HG03108 (cell line): ENCODE data around the gene CHST13.
"Not testable (repeated sequence)": the region's sequence is repeated elsewhere in the genome, so short reads cannot be mapped to it uniquely, and the experiment has no call there.

Experiments
- ATAC-seq: cut with Tn5 transposase; IDR thresholded peaks from one replicate; pipeline ENCODE4 v1.9.1; 2021; ENCODE audit warnings: moderate library complexity; ENCODE audit not compliant: unreplicated experiment

Gene CHST13

DNA sequence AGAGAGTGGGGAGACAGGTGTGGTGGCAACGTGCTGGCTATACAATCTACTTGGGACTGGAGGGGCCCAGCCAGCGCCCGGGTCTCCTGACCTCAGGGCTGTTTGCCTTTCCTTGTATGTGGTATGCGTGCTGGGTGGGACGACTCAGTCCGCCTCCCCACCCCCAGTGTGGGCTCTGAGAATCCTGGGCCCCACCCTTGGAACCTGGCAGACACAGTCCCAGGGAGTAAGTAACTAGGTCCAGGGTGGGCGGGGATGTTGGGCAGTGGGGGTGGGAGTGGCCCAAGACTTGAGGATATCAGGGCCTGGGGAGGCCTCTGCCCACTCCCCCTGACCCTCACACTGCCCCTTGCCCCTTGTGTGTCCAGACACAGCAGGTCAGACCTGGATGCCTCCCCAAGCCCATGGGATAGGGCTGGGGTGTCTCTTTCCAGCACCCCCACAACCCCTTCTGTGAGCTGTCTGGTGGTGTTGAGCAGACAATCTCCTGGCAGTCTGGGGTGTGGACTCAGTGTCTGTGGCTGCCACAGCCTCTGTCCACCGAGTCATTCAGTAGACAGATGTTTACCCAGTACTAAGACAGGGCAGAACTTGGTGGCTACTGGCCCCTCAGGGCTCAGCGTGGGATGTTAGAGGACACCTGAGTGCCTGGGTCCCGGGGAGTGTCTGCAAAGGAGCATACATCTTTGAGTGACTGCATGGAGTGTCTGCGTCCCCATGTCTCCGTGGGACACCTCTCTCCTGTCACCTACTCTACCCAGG lies 1.3 kb downstream of the CHST13 start:
- no peak for ATAC-seq

DNA sequence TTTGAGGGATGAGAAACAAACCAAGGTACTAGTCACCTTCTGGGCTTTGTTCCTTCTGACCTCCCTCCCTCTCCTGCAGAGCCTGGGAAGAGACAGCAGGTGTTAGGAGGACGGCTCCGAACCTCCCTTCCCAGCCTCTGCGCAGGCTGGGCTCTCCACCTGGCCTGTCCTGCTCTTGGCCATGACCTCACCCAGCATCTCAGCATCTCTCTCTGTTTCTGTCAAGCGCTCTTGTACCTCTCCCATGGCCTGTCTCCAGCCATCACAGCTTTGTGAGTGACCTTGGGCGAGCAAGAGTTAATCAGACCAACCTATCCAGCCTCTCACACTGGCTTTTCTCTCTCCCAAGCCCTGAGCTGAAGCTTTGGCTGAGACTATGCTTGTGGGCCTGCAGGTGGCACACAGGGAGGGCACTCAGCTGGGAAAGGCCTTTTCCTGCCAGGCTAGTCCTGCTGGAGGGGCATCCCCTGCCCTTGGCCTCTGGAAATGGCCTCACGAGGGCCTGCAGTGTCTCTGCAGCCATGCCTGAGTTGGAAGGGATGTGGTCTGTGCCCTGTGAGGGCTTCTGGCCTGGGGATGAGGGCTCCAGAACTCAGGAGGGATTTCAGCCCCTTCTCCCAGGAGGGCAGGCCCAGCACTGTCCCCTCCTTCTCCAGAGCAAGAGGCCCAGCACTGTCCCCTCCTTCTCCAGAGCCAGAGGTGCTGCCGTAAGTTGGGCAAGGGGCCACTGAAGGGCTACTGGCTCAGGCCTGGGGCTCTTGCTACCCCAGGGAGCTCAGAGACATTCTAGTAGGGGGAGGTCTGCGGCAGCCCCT lies 2.1 kb downstream of the CHST13 start:
- no peak for ATAC-seq

DNA sequence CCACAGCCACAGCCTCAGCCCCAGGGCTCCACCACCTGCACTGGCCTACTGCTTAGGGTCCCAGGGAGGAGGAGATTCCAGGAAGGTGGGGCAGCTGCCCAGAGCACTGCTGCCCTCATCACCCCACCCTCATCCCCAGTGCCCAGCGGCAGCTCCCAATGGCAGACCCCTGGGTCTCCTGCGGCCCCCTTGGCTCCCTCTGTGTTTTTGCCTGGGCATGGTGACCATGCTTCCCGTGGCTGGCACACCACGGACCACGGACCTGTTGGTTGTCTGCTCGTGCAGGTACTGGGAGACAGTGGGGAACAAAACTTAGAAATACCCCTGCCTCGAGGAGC lies 2.7 kb downstream of the CHST13 start:
- no peak for ATAC-seq

DNA sequence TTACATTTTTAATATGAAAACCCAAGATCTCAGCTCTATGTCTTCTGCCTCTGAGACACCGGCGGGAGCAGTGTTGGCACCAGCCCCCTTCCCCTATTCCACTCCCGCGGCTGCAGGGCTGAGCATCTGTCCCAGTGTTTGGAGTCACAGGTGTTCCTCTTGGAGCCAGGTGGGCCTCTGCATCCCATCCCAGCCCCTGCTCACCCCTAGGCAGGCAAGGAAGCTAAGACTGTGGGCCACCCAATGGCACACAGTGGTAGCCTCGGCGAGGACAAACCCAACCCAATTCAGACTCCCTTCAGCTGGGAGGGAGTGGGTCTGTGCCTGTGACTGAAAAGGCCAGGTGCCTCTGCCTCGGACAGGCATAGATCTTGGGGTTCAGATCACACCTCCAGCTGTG lies 3.1 kb downstream of the CHST13 start:
- ATAC-seq: no peak

DNA sequence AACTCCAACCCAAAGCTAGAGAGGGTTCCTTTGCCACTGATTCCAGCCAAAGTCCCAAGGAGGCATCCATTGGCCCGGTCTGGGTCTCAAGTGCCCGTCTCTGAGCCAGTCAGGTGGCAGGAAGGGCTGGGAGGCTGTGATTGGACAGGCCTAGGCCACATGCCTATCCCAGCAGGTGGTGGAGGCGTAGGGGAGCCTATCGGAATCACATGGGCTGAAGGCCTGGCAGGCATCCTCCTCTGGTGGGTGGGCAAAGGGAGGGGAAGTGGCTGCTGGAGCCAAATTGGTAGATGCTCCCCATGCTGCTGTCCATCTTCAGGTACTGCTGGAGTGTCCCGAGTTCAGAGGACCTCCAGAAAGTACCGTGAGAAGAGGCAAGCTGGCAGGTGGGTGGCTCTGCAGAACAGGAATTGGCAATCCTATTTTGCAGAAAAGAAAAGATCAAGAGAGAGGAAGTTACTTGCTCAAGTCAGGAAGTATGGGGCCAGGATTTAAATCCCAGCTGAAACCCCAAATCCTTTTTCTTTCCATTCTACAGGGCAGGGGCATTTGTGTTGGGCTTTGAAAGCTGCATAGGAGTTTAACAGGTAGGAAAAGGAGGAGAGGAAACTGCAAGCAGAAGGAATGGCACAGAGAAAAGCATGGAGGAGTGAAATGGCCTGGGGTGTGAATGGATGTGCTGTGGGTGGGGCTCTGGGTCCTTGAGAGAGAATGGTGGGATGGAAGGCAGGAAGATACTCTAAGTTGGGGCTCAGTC lies 3.7 kb downstream of the CHST13 start:
- ATAC-seq: no peak

DNA sequence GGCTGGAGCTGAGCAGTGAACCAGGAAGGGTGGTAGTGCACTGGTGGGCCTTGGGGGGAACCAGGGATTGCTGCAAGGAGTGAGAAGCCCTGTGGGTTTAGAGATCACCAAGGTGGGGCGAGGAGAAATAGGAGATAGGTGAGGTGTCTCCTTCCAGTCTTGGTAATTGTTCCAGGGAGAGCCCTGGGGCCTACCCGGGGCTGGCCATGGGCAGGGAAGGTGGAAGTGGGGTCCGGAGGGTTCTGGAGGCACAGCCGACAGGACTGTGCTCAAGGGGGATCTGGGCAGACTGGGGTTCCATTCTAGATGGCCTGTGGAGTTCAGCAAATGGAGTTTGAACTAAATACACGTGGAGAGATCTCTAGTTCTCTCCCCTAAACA lies 4.5 kb downstream of the CHST13 start:
- no peak for ATAC-seq

DNA sequence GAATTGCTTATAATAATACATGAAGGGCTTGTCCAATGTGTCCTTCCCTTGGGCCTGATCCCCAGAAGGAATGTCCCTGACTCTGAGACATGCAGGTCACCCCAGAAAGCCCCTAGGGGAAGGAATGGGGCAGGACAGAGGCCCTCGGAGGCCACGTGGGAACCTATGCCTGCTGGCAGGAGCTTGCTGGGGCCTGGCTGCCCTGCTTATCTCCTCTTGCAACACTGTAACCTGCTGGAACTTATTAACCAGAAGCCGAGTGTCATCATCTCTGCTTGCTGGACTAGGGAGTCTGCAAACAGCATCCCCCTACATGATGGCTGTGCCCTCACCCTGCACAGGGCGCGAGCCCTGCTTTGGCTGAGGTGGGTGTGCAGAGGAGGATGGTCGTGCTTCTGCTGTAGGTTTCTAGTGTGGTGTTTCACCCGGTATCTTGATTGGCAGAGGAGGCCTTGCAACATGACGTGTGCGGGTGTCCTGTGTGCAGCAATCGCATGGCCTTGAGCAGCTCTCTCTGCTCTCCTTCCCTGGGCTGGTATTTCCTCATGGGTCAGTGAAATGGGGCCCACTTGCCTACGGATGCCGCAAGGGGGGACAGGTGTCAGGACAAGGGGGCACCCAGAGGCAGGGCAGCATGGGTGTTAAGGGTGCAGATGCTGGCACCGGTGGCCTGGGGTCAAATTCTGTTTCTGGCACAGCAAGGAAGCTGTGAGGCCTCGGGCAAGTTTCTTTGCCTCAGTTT lies 5.0 kb downstream of the CHST13 start:
- no peak for ATAC-seq

DNA sequence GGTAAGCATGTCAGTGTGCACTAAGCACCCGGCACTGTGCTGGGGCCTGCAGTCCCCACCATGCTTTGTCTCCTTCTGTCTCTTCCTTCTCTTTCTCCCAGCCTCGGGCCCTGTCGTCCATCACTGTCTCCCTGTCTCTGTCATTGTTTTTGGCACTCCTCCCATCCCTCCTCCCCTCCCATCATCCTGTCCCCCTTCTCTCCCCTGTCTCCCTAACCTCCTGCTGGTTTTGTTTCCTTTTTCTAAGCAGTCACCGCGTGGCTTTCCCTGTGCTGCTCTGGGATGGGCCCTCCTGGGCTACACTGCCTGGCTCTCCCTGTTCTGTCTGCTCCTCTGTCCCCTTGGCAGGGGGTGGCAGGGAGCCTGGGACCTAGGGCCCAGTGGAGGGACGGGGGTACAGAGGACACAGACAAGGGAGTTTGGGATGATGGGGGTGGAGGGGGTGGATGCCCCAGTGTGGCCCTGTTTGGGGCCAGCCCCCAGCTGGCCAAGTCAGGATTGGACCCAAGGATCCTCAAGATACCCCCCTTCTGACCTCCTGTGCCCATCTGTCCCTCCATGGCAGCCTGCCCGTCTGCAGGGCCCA lies 5.7 kb downstream of the CHST13 start:
- no peak for ATAC-seq

DNA sequence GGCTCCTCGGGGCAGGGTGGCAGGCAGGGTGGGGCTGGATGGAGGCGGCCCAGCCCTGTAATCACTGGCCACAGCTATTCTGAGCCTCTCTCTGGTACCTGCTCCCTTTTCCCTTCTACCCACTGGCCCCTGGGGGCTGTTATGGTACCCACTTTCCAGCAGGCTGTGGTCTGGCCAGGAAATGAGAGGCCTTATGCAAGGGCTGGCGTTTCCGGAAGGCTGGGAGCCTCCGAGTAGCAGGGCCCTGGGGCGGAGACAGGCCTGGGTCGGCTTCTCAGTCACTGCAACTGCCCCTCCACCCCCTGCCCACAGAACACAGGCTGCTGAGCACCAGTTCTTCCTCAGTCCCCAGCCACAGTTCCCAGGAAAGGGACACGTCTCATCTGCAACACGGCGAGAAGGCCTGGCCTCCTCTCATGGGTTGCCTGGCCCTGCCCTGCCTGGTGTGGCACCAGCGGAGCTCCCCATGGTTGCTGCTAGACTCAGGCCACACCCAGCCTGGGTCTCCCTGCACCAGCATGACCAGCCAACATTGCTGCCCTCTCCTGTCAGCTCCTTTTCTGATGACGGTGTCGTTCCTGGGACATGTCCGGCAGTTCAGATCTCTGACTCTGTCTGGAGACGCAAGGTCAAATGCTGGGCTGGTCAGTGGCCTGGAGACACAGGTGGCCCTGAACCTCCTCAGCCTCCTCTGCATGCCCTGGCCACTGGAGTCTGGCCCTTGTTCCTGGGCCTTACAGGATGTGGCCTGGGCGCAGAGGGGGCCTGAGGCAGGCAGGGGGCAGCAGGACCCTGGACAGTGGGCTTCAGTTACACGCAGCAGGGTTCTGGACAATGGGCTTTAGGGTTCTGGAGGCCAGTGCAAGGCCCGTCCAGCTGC lies 6.5 kb downstream of the CHST13 start:
- no peak for ATAC-seq

DNA sequence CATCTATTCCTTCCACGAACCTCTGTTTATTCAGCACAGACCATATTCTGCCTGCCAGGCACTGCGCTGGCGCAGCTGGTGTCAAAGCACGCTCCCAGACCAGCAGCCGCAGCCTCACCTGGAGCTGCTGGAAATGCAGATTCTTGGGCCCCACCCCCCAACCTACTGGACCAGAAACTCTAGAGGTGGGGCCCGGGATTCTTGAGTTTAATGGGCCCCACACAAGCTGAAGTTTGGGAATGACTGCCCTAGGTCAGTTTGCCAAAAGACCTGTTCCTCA lies 7.0 kb downstream of the CHST13 start:
- ATAC-seq: no peak

DNA sequence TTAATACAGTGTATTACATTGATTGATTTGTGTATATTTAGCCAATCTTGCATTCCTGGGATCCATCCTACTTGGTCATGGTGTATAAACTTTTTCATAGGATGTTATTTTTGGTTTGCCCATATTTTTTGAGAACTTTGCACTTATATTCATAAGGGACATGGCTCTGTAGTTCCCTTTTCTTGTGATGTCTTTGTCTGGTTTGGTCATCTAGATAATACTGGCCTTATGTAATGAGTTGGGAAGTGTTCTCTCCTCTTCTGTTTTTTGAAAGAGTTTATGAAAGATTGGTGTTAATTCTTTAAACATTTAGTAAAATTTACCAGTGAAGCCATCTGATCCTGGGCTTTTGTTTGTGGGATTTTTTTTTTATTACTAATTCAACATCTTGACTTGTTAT lies 9.6 kb downstream of the CHST13 start:
- no peak for ATAC-seq

DNA sequence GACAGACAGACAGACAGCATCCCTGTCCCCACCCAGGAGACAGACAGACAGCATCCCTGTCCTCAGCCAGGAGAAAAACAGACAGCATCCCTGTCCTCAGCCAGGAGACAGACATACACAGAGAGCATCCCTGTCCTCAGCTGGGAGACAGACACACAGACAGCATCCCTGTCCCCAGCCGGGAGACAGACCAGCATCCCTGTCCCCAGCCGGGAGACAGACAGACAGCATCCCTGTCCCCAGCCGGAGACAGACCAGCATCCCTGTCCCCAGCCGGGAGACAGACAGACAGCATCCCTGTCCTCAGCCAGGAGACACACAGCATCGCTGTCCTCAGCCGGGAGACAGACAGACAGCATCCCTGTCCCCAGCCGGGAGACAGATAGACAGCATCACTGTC lies 10.8 kb downstream of the CHST13 start:
- ATAC-seq: not testable (repeated sequence)

DNA sequence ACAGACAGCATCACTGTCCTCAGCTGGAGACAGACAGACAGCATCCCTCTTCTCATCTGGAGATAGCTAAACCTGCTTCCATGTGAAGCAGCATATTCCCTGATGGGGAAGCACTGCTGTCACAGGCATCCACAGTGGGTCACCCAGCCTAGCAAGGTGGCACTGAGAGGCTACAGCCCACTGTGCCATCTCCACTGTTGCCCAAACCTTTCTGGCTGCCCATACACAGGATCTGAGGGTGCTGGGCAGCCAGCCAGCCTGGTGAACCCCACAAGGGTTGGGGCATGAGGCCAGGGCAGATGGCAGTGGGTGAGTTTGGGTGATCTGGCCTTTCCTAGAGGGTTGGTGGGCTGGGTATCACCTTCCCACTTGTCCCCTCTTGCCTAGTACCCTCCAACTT lies 11.7 kb downstream of the CHST13 start:
- ATAC-seq: no peak

DNA sequence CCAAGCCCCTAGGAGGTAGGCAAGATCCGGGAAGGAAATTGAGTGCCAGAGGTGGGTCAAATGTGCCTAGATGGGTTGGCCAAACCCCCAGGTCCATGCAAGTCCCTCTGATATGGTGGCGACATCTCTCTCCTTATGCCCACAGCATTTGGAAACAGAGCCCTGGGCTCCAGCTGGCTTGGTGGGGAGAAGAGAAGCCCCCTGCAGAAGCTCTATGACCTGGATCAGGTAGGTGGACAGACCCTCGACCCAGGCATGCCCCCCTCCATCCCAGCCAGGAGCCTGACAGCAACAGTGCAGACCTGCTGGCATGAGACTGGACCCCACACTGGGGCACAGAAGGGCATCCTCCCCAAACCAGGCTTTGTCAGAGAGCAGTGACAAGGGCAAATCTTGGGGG lies 12.2 kb downstream of the CHST13 start:
- no peak for ATAC-seq

DNA sequence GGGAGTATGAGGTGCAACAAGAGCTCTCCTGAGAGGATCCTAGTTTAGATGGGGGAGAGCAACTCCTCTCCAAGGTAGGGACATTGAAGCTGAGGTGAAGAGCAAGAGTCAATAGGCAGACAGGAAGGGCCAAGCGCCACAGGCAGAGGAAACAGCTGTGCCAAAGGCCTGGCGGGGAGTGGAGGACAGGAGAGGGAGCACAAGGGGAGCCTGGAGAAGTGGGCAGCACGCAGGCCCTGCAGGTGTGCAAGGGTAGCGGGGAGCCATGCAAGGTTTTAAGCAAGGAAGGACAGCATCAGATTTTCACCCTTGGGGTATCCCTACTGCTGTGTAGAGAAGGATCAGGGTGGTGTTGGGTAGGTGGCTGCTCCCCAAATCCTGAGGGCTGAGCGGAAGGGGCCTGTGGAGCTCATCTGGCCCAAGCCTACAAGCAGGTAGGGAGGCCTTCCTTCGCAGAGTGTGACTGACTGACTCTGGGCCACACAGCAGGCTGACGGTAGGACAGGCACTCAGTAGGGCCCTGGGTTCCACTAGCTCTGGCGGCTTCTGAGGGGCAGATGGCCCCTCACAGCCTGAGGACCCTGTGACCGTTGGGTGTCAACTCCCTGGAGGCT lies 13.3 kb downstream of the CHST13 start:
- ATAC-seq: no peak

DNA sequence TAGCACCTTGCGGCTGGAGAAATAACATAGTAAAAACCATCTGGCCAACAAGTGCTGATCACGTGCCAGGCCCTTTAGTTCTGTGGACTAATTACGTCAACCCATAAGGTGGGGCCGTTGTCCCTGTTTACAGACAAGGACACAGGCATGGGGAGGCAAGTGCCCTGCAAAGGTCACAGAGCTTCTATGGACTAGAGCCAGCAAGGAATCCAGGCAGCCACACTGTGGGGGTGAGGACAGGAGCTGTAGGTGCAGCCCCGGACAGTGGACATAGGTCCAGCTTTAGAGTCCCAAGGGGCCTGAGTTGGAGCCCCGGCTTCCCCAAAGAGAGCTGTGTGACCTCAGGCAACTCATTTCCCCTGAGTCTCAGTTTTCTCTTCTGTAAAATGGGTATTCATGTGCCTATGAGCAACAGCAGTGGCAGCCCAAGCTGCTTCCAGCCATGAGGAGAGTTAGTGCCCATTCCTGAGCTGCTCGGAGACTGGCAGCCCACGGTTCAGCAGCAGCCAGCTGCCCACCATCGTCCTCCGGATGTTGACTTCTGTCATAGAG lies 13.9 kb downstream of the CHST13 start:
- ATAC-seq: no peak

DNA sequence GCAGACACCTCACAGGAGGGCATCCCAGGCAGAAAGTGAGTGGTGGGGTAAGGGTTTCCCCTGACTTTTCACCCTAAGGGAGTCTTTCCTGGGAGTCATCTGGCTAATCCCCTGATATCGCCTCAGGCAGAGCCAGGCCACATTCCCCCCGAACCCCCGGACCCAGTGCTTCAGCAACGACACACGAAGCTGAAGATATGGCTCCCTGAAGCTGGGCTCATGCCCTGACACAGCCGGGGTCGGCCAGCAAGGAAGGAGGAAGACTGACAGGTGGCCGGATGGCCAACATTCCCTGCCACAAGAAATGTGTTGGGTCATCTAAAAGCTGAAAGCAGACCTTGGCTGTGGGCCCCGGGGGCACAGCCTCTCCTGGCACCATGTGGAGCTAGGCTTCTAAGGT lies 14.4 kb downstream of the CHST13 start:
- no peak for ATAC-seq

DNA sequence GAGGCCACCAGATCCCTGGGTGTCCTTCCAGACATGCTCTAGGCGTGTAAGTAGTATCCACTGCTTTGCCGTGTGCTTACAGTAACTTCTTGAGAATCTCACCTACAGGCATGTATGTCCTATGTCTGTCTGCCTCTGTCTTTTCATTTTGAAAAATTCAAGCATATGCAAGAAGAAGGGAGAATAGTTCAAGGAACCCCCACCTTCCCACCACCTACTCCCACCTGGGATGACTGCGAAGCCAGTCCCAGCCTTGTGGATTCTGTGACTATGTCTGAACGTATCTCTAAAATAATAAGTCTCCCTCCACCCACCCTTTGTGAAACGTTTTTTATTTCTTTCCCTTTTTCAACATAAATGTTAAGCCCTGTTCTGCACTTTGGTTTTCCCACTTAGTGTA lies 15.0 kb downstream of the CHST13 start:
- ATAC-seq: no peak

DNA sequence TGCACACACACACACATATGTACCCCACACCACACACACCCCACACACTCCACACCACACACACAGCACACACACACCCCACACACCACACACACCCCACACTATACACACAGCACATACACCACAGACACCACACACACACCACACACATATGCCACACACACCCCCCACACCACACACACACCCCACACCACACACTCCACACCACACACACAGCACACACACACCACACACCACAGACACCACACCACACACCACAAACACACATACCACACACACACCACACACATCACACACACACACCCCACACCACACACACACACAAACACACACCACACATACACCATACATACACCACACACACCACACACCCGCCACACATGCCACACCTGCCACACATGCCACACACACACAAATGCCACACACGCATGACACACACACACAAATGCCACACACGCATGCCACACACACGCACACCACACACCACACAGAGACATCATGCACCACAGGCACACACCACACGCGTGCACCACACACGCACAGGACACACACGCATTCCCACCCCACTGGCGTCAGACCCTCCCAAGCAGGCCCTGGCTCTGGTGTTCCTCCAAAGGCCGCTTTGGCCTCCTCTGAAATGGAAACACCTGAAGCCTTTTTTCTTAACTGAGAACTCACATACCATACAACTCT lies 15.7 kb downstream of the CHST13 start:
- ATAC-seq: no peak
